ENCODE results near the gene NECAP2.

DNA sequence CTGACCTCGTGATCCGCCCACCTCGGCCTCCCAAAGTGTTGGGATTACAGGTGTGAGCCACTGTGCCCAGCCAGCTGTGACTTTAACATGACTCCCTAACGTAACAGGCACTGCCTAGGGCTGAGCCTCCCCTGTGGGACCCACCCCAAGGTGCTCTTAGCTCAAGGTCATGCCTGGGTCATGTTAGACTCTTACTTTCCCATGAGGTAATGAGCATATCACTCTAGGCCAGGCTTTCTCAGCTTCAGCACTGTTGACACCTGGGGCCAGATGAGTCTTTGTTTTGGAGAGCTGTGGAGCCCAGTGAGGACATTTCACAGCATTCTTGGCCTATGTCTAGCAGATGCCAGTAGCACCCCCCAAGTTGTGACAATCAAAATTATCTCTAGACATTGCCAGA lies 4.5 kb downstream of the NECAP2 start:
- TF ChIP-seq POLR2A (IDR thresholded peaks at IDR 0.05; ENCODE audit: low read length): no peak
- no peak for TF ChIP-seq ZC3H11A (IDR thresholded peaks at IDR 0.05)
- no peak for TF ChIP-seq EP300 (IDR thresholded peaks at IDR 0.05)
- TF ChIP-seq, protein P1, sequence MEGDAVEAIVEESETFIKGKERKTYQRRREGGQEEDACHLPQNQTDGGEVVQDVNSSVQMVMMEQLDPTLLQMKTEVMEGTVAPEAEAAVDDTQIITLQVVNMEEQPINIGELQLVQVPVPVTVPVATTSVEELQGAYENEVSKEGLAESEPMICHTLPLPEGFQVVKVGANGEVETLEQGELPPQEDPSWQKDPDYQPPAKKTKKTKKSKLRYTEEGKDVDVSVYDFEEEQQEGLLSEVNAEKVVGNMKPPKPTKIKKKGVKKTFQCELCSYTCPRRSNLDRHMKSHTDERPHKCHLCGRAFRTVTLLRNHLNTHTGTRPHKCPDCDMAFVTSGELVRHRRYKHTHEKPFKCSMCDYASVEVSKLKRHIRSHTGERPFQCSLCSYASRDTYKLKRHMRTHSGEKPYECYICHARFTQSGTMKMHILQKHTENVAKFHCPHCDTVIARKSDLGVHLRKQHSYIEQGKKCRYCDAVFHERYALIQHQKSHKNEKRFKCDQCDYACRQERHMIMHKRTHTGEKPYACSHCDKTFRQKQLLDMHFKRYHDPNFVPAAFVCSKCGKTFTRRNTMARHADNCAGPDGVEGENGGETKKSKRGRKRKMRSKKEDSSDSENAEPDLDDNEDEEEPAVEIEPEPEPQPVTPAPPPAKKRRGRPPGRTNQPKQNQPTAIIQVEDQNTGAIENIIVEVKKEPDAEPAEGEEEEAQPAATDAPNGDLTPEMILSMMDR (IDR thresholded peaks at IDR 0.05): no peak
- no peak for TF ChIP-seq RCOR1 (IDR thresholded peaks at IDR 0.05; ENCODE audit: low read depth, low read length)
- TF ChIP-seq PHF8 (IDR thresholded peaks at IDR 0.05; ENCODE audit: borderline replicate concordance, low read depth): no peak
- no peak for TF ChIP-seq MYC (IDR thresholded peaks at IDR 0.05; ENCODE audit: borderline replicate concordance, low read length)
- no peak for TF ChIP-seq SMC3 (IDR thresholded peaks at IDR 0.05)
- no peak for TF ChIP-seq MAFK (IDR thresholded peaks at IDR 0.05; ENCODE audit: partially characterized antibody)
- TF ChIP-seq RFX5 (IDR thresholded peaks at IDR 0.05): no peak
- TF ChIP-seq, protein P2, sequence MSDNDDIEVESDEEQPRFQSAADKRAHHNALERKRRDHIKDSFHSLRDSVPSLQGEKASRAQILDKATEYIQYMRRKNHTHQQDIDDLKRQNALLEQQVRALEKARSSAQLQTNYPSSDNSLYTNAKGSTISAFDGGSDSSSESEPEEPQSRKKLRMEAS (IDR thresholded peaks at IDR 0.05): no peak
- no peak for TF ChIP-seq RNF2 (IDR thresholded peaks at IDR 0.05; ENCODE audit: borderline replicate concordance, low read depth)
- no peak for TF ChIP-seq CBX8 (IDR thresholded peaks at IDR 0.05)
- TF ChIP-seq CHD2 (IDR thresholded peaks at IDR 0.05; ENCODE audit: low read length, partially characterized antibody): no peak

Measured in A549 (cell line).